GM10248 (cell line): Measurements from ENCODE around the gene TMEM234.

Experiments used
- CTCF ChIA-PET: fragments of 300-600 bp; sonication (Branson Sonifier 250); formaldehyde crosslinking; extraction: SDS; loops from one replicate; lab custom pipeline; 2021; ENCODE audit warnings: antibody characterized with exemption; lab: Yijun Ruan, JAX
- POLR2A ChIA-PET: fragments of 350-650 bp; sonication (Branson Sonifier 250); formaldehyde crosslinking; extraction: SDS; loops from one replicate; lab custom pipeline; 2020; ENCODE audit warnings: antibody characterized with exemption; lab: Yijun Ruan, JAX
- DNase-seq: peaks from one replicate; pipeline ENCODE4 v3.0.0; 2012; ENCODE audit errors: extremely low spot score
- TF ChIP-seq, protein P1 (sequence below): IDR thresholded peaks from 2 replicates; pipeline ENCODE4 v1.5.1; 2012; ENCODE audit warnings: mild to moderate bottlenecking, low read depth; ENCODE audit errors: extremely low read depth, missing control alignments, control extremely low read depth

The TMEM234 gene

DNA sequence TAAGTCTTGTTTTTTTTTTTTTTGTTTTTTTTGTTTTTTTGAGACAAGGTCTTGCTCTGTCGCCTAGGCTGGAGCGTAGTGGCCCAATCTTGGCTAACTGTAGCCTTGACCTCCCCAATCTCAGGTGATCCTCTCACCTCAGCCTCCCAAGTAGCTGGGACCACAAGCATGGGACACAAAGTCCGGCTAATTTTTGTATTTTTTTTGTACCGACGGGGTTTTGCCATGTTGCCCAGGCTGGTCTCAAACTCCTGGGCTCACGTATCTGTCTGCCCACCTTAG is 35.0 kb upstream of the TMEM234 start:
- CTCF ChIA-PET: interaction anchor here (1.0 to 7.0 kb wide), 5 partner anchors 9 to 59 kb away, joined by 3 to 75 read pairs (median 3); partner anchors contain the start of genes FAM167B and LCK
- DNase-seq: no peak
- POLR2A ChIA-PET: interaction anchor here (0.8 kb wide), 1 partner anchor 49 kb away, joined by 3 read pairs; no protein-coding TSS in a partner anchor
- TF ChIP-seq, protein P1, sequence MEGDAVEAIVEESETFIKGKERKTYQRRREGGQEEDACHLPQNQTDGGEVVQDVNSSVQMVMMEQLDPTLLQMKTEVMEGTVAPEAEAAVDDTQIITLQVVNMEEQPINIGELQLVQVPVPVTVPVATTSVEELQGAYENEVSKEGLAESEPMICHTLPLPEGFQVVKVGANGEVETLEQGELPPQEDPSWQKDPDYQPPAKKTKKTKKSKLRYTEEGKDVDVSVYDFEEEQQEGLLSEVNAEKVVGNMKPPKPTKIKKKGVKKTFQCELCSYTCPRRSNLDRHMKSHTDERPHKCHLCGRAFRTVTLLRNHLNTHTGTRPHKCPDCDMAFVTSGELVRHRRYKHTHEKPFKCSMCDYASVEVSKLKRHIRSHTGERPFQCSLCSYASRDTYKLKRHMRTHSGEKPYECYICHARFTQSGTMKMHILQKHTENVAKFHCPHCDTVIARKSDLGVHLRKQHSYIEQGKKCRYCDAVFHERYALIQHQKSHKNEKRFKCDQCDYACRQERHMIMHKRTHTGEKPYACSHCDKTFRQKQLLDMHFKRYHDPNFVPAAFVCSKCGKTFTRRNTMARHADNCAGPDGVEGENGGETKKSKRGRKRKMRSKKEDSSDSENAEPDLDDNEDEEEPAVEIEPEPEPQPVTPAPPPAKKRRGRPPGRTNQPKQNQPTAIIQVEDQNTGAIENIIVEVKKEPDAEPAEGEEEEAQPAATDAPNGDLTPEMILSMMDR: no peak

DNA sequence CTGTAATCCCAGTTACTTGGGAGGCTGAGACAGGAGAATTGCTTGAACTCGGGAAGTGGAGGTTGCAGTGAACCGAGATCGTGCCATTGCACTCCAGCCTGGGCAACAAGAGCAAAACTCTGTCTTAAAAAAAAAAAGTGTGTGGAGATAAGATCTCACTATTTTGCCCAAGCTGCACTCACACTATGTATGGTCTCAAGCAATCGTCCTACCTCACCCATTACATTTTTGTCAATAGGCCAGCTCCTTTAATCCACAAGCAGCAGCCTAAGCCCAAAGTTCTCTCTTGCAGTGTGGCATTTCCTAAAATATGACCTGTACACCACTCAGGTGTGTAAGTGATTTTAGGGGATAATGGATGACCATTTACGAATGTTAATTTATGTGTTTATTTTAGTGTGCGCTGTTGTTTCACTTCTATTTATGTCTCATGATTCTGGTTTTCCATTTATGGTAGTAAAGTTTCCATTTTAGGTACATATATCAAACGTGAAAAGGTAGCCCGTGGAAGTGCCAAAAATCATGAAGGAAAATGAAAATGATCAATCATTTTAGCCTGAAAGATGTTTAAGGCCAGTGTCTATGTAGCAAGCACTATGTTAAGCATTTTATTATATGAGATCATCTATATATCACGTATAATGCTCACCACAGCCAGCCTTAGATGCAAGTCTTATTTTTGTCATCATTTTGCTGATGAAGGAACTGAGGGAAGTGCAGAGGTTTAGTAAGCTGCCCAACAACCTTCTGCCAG is 34.5 kb upstream of the TMEM234 start:
- ChIA-PET CTCF (interaction anchor here (1.0 to 10.5 kb wide), 8 partner anchors 8 to 60 kb away, joined by 3 to 104 read pairs (median 4); partner anchors contain the start of genes FAM167B and LCK), POLR2A (interaction anchor here (0.8 kb wide), 1 partner anchor 48 kb away, joined by 3 read pairs; no protein-coding TSS in a partner anchor)
- TF ChIP-seq, protein P1: no peak
- no peak for DNase-seq

DNA sequence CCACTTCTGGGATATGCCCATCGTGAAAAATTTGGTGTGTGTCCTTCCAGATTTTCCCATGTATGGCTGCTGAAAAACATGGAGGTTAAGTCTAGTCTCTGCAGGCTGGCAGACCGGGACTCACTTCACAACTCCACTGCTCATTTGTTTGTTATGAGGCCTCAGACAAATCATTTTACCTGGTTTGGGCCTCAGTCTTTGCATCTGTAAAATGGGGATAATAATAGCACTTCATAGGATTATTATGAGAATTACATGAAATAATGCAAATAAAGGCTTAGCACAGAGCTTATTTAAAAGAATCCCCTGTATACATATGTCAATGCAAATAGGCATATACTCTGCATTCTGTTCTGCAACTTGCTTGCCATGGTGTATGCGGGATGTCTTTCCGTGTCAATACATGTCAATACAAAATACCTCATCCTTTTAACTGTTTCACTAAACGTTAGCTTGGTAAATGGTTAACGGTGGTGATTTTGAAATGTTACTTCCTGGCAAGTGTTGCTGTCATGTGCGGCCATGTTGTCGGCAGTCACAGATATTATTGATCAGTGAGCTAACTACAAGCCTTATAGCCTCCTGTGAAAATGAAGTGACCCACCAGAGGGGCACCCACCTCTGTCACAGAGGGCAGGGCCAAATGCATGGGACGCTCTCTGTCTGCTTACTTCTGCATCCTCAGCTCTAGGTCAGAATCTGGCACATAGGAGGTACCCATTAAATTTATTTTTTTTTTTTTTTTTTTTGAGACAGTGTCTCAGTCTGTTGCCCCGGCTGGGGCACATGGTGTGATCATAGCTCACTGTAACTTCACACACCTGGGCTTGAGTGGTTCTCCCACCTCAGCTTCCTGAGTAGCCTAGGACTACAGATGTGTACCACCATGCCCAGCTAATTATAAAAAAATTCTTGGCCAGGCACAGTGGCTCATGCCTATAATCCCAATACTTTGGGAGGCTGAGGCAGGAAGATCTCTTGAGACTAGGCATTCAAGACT is 33.2 kb upstream of the TMEM234 start:
- ChIA-PET POLR2A (interaction anchor here (0.7 kb wide), 2 partner anchors 55 to 75 kb away, joined by 3 read pairs; partner anchors contain the start of gene CCDC28B), CTCF (interaction anchor here (0.7 to 10.5 kb wide), 10 partner anchors 7 to 145 kb away, joined by 3 to 104 read pairs (median 5); partner anchors contain the start of genes FAM167B and LCK)
- no peak for DNase-seq
- TF ChIP-seq, protein P1: no peak

DNA sequence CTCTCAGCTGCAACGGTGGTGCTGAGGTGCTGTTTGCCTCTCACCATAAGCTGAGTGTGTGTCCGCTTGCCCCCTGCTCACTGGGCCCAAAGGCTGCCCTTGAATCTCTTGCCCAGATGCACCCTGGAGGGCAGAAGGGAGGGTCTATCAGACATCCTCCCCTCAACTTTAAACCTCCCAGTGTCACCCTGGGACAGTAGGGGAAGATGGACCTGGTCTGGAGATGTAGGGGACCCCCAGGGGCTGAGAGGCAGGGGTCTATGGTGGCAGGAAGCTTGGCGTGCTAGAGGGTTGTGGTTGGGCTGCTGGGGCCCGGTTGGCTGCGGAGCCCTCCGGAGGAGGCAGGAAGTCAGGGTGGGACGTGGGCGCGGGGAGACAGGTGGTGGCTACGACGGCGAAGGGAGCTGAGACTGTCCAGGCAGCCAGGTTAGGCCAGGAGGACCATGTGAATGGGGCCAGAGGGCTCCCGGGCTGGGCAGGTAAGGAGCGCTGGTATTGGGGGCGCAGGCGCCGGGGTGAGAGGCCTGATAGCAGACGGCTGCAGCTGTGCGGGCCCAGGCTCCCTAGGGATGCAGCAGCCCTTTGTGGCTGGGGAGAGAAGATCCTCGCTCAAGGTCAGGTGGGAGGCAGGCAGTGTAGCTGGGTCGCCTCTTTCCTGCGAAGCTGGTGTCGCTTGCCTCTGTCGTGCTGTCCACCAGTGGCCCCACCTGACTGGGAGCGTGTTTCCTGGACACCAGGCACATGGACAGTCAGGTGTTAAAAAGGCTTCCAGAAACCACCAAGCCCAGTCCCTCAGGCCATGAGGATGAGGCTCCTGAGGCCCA is 29.0 kb upstream of the TMEM234 start, which contains the start of gene LCK:
LCK (plus strand) TSS at position 373 of the 824 bp plus-strand sequence. CDS start 23,065 bp downstream, outside the sequence.
- TF ChIP-seq, protein P1: no peak
- peak; percentile 65 for DNase-seq
- CTCF ChIA-PET: interaction anchor here (0.6 to 14.4 kb wide), 9 partner anchors 8 to 150 kb away, joined by 3 to 156 read pairs (median 18); partner anchors contain the start of gene KPNA6
- POLR2A ChIA-PET: interaction anchor here (0.7 to 3.5 kb wide), 3 partner anchors 10 to 85 kb away, joined by 3 to 27 read pairs (median 4); partner anchors contain the start of gene MARCKSL1

DNA sequence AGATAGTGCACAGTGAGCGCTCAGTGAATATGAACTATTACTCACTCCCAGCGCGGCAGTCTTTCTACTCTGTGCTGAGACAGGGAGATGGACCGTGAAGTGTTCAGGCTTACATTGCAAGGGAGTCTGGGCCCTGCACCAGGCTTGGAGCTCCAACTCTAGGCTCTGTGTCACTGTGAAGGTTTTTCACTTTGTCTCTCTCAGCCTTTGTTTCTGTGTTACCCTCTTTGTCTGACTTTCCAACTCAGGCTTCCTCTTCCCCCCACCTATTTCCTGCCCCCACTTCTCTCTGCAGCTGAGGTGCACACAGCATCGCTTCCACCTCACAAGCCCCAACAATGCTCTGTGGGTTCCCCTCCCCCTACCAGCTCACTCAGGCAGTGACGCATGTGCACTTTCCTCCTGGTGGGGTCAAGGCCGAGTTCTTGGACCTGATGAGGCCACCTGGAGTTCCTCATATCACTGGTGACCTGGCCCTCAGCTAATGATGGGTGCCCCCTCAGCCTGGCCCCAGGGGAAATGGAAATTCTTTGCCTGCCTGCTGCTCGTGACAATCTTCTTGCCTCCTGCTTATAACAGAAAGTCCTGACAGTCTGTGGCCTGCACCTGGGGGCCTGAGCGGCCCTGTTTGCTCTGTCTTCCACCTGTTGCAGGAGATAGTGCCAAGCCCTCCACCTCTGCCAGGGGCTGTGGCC is 27.8 kb upstream of the TMEM234 start:
- DNase-seq: peak; percentile 86

More for the DNA sequence above, 27.8 kb upstream of the TMEM234 start:
- TF ChIP-seq, protein P1: no peak
- ChIA-PET CTCF (interaction anchor here (1.2 to 14.4 kb wide), 12 partner anchors 9 to 187 kb away, joined by 3 to 156 read pairs (median 10); partner anchors contain the start of gene KPNA6), POLR2A (interaction anchor here (0.6 to 3.5 kb wide), 4 partner anchors 9 to 314 kb away, joined by 3 to 27 read pairs (median 6); partner anchors contain the start of gene MARCKSL1)
